Measurements from ENCODE around the gene PITPNC1.
"Not testable (repeated sequence)": the region's sequence is repeated elsewhere in the genome, so short reads cannot be mapped to it uniquely, and the experiment has no call there.

The PITPNC1 gene

DNA sequence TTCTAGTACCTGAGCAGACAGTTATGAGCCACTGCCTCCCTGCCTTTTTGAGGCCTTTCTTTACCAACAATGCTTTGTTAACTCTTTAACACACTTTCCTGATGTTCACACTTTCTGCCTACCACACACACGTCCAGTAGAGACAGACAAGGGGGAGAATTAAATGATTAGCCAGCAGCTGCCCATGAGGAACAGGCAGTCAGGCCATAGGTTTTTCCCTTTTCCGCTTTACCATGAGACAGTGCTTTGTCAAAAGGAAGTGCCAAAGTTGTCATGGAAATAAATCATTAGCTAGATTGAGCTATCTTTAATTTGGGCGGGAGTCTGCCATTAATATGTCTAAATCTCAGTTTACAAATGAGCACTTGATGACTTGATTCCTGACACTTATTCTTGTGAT is 102.1 kb downstream of the PITPNC1 start:
- Histone ChIP-seq H3K4me1 (ENCODE audit: control insufficient read depth in 2 of 2, insufficient read depth in 2 of 2, low read length in 2 of 2) (peaks cover 0 to 4% of the 10 kb centered on the region in 2 donors), H3K9ac (ENCODE audit: low read depth in 1 of 2, low read length in 2 of 2) (no peak overlapping the region), H3K36me3 (ENCODE audit: control insufficient read depth in 2 of 2, insufficient read depth in 2 of 2, low read length in 2 of 2) (no peaks in the 10 kb centered on the region), H3K27ac (ENCODE audit: low read depth in 2 of 2, low read length in 2 of 2) (no peak overlapping the region), H3K27me3 (ENCODE audit: control insufficient read depth in 2 of 2, insufficient read depth in 2 of 2, low read length in 2 of 2) (no peaks in the 10 kb centered on the region), H3K4me3 (ENCODE audit: low read length in 2 of 2) (no peak overlapping the region), H3K9me3 (ENCODE audit: control insufficient read depth in 2 of 2, low read length in 2 of 2) (no peaks in the 10 kb centered on the region)

DNA sequence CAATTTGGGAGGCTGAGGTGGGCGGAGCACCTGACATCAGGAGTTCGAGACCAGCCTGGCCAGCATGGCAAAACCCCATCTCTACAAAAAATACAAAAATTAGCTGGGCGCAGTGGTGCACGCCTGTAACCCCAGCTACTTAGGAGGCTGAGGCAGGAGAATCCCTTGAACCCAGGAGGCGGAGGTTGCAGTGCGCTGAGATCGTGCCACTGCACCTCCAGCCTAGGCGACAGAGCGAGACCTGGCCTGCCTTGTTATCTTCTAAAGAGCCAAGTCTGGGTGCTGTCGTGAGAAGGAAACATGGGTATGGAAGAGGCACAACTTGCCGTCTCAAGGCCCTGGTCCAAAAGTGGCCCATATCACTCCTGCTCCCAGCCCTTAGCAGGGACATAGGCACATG is 103.9 kb downstream of the PITPNC1 start:
- not testable (repeated sequence) for H3K36me3 ChIP-seq (ENCODE audit: control insufficient read depth in 2 of 2, insufficient read depth in 2 of 2, low read length in 2 of 2); H3K4me1 ChIP-seq (ENCODE audit: control insufficient read depth in 2 of 2, insufficient read depth in 2 of 2, low read length in 2 of 2); H3K27ac ChIP-seq (ENCODE audit: low read depth in 2 of 2, low read length in 2 of 2); H3K4me3 ChIP-seq (ENCODE audit: low read length in 2 of 2); H3K9ac ChIP-seq (ENCODE audit: low read depth in 1 of 2, low read length in 2 of 2); H3K27me3 ChIP-seq (ENCODE audit: control insufficient read depth in 2 of 2, insufficient read depth in 2 of 2, low read length in 2 of 2); H3K9me3 ChIP-seq (ENCODE audit: control insufficient read depth in 2 of 2, low read length in 2 of 2)

GRCh38 chr17:67481808-67482207 is 104.7 kb downstream of the PITPNC1 start:
- Histone ChIP-seq H3K4me3 (ENCODE audit: low read length in 2 of 2) (no peak overlapping the region), H3K27me3 (ENCODE audit: control insufficient read depth in 2 of 2, insufficient read depth in 2 of 2, low read length in 2 of 2) (no peaks in the 10 kb centered on the region), H3K4me1 (ENCODE audit: control insufficient read depth in 2 of 2, insufficient read depth in 2 of 2, low read length in 2 of 2) (no peaks in the 10 kb centered on the region), H3K27ac (ENCODE audit: low read depth in 2 of 2, low read length in 2 of 2) (no peak overlapping the region), H3K36me3 (ENCODE audit: control insufficient read depth in 2 of 2, insufficient read depth in 2 of 2, low read length in 2 of 2) (no peaks in the 10 kb centered on the region), H3K9ac (ENCODE audit: low read depth in 1 of 2, low read length in 2 of 2) (no peak overlapping the region), H3K9me3 (ENCODE audit: control insufficient read depth in 2 of 2, low read length in 2 of 2) (no peaks in the 10 kb centered on the region)

DNA sequence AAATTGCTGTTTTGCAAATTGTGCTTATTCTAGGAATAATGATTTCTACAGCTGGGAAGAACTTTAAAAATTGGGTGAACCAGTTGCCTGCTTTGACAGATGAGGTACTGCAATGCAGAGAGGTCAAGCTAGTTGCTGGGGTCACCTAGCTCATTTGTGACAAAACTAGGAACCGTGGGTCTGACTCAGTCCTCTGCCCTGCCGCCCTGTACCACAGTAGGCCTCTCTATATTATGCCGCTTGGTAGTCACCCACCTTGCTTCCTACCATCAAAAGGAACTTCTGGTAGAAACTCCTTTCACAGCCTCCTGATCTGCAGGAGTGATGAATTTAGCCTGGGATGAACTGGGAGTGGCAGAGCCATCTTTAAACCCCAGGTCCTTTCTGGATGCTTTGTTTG is 105.7 kb downstream of the PITPNC1 start:
- H3K9ac ChIP-seq (ENCODE audit: low read depth in 1 of 2, low read length in 2 of 2): no peak overlapping the region
- H3K9me3 ChIP-seq (ENCODE audit: control insufficient read depth in 2 of 2, low read length in 2 of 2): no peaks in the 10 kb centered on the region
- H3K4me3 ChIP-seq (ENCODE audit: low read length in 2 of 2): no peak overlapping the region
- H3K36me3 ChIP-seq (ENCODE audit: control insufficient read depth in 2 of 2, insufficient read depth in 2 of 2, low read length in 2 of 2): no peaks in the 10 kb centered on the region
- H3K4me1 ChIP-seq (ENCODE audit: control insufficient read depth in 2 of 2, insufficient read depth in 2 of 2, low read length in 2 of 2): no peaks in the 10 kb centered on the region
- no peak overlapping the region for H3K27ac ChIP-seq (ENCODE audit: low read depth in 2 of 2, low read length in 2 of 2)
- no peaks in the 10 kb centered on the region for H3K27me3 ChIP-seq (ENCODE audit: control insufficient read depth in 2 of 2, insufficient read depth in 2 of 2, low read length in 2 of 2)

GRCh38 chr17:67484261-67484660 is 107.2 kb downstream of the PITPNC1 start:
- Histone ChIP-seq H3K9me3 (ENCODE audit: control insufficient read depth in 2 of 2, low read length in 2 of 2) (no peaks in the 10 kb centered on the region), H3K27ac (ENCODE audit: low read depth in 2 of 2, low read length in 2 of 2) (no peak overlapping the region), H3K36me3 (ENCODE audit: control insufficient read depth in 2 of 2, insufficient read depth in 2 of 2, low read length in 2 of 2) (no peaks in the 10 kb centered on the region), H3K27me3 (ENCODE audit: control insufficient read depth in 2 of 2, insufficient read depth in 2 of 2, low read length in 2 of 2) (no peaks in the 10 kb centered on the region), H3K4me1 (ENCODE audit: control insufficient read depth in 2 of 2, insufficient read depth in 2 of 2, low read length in 2 of 2) (no peaks in the 10 kb centered on the region), H3K4me3 (ENCODE audit: low read length in 2 of 2) (no peak overlapping the region), H3K9ac (ENCODE audit: low read depth in 1 of 2, low read length in 2 of 2) (no peak overlapping the region)

DNA sequence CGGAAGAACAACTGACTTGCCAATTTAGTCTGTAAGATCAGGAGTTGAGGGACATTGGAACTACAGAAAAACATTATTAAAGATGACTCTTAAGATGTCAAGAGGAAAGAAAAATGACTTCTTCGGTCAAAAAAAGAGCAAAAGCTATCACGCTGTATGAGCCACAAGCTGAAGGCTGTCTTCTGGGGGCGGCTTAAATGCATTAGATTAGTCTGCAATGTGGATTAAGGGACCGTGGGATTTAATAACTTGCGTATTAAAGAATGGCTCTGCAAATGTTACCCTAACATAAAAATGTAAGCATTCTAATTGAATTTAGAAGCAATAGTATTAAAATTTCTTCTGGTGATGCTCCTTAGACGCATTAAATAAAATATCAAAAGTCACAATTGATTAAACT is 108.6 kb downstream of the PITPNC1 start:
- no peaks in the 10 kb centered on the region for H3K9me3 ChIP-seq (ENCODE audit: control insufficient read depth in 2 of 2, low read length in 2 of 2)
- no peak overlapping the region for H3K9ac ChIP-seq (ENCODE audit: low read depth in 1 of 2, low read length in 2 of 2)
- no peaks in the 10 kb centered on the region for H3K4me1 ChIP-seq (ENCODE audit: control insufficient read depth in 2 of 2, insufficient read depth in 2 of 2, low read length in 2 of 2)
- H3K27ac ChIP-seq (ENCODE audit: low read depth in 2 of 2, low read length in 2 of 2): no peak overlapping the region
- no peak overlapping the region for H3K4me3 ChIP-seq (ENCODE audit: low read length in 2 of 2)
- H3K36me3 ChIP-seq (ENCODE audit: control insufficient read depth in 2 of 2, insufficient read depth in 2 of 2, low read length in 2 of 2): no peaks in the 10 kb centered on the region
- no peaks in the 10 kb centered on the region for H3K27me3 ChIP-seq (ENCODE audit: control insufficient read depth in 2 of 2, insufficient read depth in 2 of 2, low read length in 2 of 2)

DNA sequence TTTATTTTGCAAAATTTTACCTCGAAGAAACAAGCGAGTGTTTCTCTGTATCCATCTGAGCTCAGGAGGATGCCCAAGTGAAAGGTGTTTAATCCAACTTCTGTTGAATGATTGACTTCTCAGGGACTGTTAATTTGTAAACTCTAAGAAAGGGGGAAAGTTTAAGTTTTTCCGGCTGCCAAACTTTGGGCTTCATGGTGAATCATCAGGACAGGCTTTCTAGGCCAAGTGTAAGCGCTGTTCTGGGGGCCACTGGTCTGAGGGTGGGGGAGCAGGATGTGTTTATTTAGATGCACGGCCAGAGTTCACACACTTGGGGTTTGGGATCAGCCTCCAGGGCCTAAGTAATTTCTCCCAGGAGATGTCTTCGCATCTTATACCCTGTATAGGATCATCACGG is 110.4 kb downstream of the PITPNC1 start:
- Histone ChIP-seq H3K36me3 (ENCODE audit: control insufficient read depth in 2 of 2, insufficient read depth in 2 of 2, low read length in 2 of 2) (no peaks in the 10 kb centered on the region), H3K9ac (ENCODE audit: low read depth in 1 of 2, low read length in 2 of 2) (no peak overlapping the region), H3K27me3 (ENCODE audit: control insufficient read depth in 2 of 2, insufficient read depth in 2 of 2, low read length in 2 of 2) (no peaks in the 10 kb centered on the region), H3K4me3 (ENCODE audit: low read length in 2 of 2) (no peak overlapping the region), H3K27ac (ENCODE audit: low read depth in 2 of 2, low read length in 2 of 2) (peak overlapping the region; percentile 16 to 33), H3K4me1 (ENCODE audit: control insufficient read depth in 2 of 2, insufficient read depth in 2 of 2, low read length in 2 of 2) (peaks cover 0 to 8% of the 10 kb centered on the region in 2 donors), H3K9me3 (ENCODE audit: control insufficient read depth in 2 of 2, low read length in 2 of 2) (no peaks in the 10 kb centered on the region)

DNA sequence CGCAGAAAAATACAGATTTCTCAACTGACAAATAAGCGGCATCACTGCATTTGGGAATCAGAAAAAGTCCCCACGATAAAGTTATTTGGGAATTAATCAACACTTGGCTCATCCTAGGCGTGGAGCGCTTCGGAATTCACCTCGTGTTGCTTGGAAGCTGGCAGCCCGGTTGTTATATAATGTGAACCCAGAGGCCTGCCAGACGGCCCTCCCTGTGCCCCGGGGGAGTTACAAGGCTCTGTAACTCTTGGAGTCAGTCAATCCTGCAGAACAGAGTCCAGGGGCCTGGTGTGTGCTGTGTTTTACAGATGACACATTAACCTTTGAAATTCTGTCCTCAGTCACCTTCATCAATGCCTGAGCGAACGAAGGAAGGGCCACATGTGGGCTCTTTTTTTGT is 111.1 kb downstream of the PITPNC1 start:
- Histone ChIP-seq H3K36me3 (ENCODE audit: control insufficient read depth in 2 of 2, insufficient read depth in 2 of 2, low read length in 2 of 2) (no peaks in the 10 kb centered on the region), H3K27me3 (ENCODE audit: control insufficient read depth in 2 of 2, insufficient read depth in 2 of 2, low read length in 2 of 2) (no peaks in the 10 kb centered on the region), H3K9me3 (ENCODE audit: control insufficient read depth in 2 of 2, low read length in 2 of 2) (no peaks in the 10 kb centered on the region), H3K9ac (ENCODE audit: low read depth in 1 of 2, low read length in 2 of 2) (no peak overlapping the region), H3K4me3 (ENCODE audit: low read length in 2 of 2) (no peak overlapping the region), H3K4me1 (ENCODE audit: control insufficient read depth in 2 of 2, insufficient read depth in 2 of 2, low read length in 2 of 2) (peaks cover 0 to 8% of the 10 kb centered on the region in 2 donors), H3K27ac (ENCODE audit: low read depth in 2 of 2, low read length in 2 of 2) (peak overlapping the region; percentile 16 to 33)

DNA sequence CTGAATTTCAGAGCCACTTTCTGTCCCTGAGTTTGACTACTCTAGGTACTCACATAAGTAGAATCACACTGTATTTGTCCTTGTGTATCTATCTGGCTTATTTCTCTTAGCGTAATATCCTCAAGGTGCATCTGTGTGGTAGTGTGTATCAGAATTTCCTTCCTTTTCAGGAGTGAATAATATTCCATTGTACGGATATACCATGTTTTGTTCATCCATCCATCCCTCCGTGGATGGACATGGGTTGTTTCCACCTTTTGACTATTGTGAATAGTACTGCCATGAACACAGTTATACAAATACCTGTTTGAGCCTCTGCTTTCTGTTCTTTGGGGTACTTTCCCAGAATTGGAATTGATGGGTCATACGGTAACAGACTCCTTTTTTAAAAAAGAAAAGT is 111.7 kb downstream of the PITPNC1 start:
- Histone ChIP-seq H3K36me3 (ENCODE audit: control insufficient read depth in 2 of 2, insufficient read depth in 2 of 2, low read length in 2 of 2) (no peaks in the 10 kb centered on the region), H3K27me3 (ENCODE audit: control insufficient read depth in 2 of 2, insufficient read depth in 2 of 2, low read length in 2 of 2) (no peaks in the 10 kb centered on the region), H3K4me3 (ENCODE audit: low read length in 2 of 2) (no peak overlapping the region), H3K9ac (ENCODE audit: low read depth in 1 of 2, low read length in 2 of 2) (no peak overlapping the region), H3K27ac (ENCODE audit: low read depth in 2 of 2, low read length in 2 of 2) (no peak overlapping the region), H3K4me1 (ENCODE audit: control insufficient read depth in 2 of 2, insufficient read depth in 2 of 2, low read length in 2 of 2) (peaks cover 0 to 8% of the 10 kb centered on the region in 2 donors), H3K9me3 (ENCODE audit: control insufficient read depth in 2 of 2, low read length in 2 of 2) (no peaks in the 10 kb centered on the region)

GRCh38 chr17:67489273-67489672 is 112.2 kb downstream of the PITPNC1 start:
- no peaks in the 10 kb centered on the region for H3K27me3 ChIP-seq (ENCODE audit: control insufficient read depth in 2 of 2, insufficient read depth in 2 of 2, low read length in 2 of 2)

DNA sequence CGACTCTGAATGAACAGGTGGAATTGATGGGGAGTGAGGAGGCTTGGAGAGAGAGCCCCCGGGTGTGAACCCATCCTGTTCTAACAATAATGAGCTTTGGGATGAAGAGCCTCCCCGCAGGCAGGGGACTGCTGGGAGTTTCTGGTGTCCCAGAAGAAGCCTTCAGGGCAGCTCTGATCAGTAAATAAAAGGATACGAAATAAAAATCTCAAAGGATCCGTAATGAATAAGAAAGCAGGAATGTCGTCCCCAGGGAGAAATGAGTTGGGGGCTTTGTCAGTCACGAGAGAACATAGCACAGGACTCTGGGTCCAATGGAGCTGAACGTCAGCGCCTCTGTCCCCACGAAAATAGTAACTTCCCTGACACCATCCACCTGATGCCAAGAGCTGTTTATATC is 113.4 kb downstream of the PITPNC1 start:
- Histone ChIP-seq H3K36me3 (ENCODE audit: control insufficient read depth in 2 of 2, insufficient read depth in 2 of 2, low read length in 2 of 2) (no peaks in the 10 kb centered on the region), H3K27ac (ENCODE audit: low read depth in 2 of 2, low read length in 2 of 2) (peak overlapping the region in 1 of 2 donors; percentile 43), H3K9me3 (ENCODE audit: control insufficient read depth in 2 of 2, low read length in 2 of 2) (no peaks in the 10 kb centered on the region), H3K27me3 (ENCODE audit: control insufficient read depth in 2 of 2, insufficient read depth in 2 of 2, low read length in 2 of 2) (no peaks in the 10 kb centered on the region), H3K9ac (ENCODE audit: low read depth in 1 of 2, low read length in 2 of 2) (no peak overlapping the region), H3K4me1 (ENCODE audit: control insufficient read depth in 2 of 2, insufficient read depth in 2 of 2, low read length in 2 of 2) (peaks cover 0 to 8% of the 10 kb centered on the region in 2 donors), H3K4me3 (ENCODE audit: low read length in 2 of 2) (no peak overlapping the region)

More at GRCh38 chr17:67489273-67489672, 112.2 kb downstream of the PITPNC1 start:
- H3K4me3 ChIP-seq (ENCODE audit: low read length in 2 of 2): no peak overlapping the region
- H3K36me3 ChIP-seq (ENCODE audit: control insufficient read depth in 2 of 2, insufficient read depth in 2 of 2, low read length in 2 of 2): no peaks in the 10 kb centered on the region
- H3K27ac ChIP-seq (ENCODE audit: low read depth in 2 of 2, low read length in 2 of 2): no peak overlapping the region
- H3K4me1 ChIP-seq (ENCODE audit: control insufficient read depth in 2 of 2, insufficient read depth in 2 of 2, low read length in 2 of 2): peaks cover 0 to 8% of the 10 kb centered on the region in 2 donors
- H3K9me3 ChIP-seq (ENCODE audit: control insufficient read depth in 2 of 2, low read length in 2 of 2): no peaks in the 10 kb centered on the region
- H3K9ac ChIP-seq (ENCODE audit: low read depth in 1 of 2, low read length in 2 of 2): no peak overlapping the region
